SK-N-SH (cell line): ENCODE measurements around the gene ACACB.

Experiments
- GABPA ChIP-seq: IDR thresholded peaks from 2 replicates; pipeline ENCODE4 v1.4.0; 2012; ENCODE audit warnings: low read depth, mild to moderate bottlenecking
- POLR2AphosphoS5 ChIP-seq: IDR thresholded peaks from 2 replicates; pipeline ENCODE4 v1.6.1; 2012; ENCODE audit warnings: low read depth, low read length
- TF ChIP-seq, protein P1 (sequence below): IDR thresholded peaks from 2 replicates; pipeline ENCODE4 v1.4.0; 2012; ENCODE audit warnings: low read depth, borderline replicate concordance
- TF ChIP-seq, protein P2 (sequence below): fragments of 200-600 bp; sonication (generic); IDR thresholded peaks from 2 replicates; pipeline ENCODE4 v1.6.1; 2017; ENCODE audit warnings: antibody characterized with exemption, mild to moderate bottlenecking, moderate library complexity
- TF ChIP-seq, protein P3 (sequence below): IDR thresholded peaks from 2 replicates; pipeline ENCODE4 v1.4.0; 2012; ENCODE audit warnings: low read depth, borderline replicate concordance

DNA sequence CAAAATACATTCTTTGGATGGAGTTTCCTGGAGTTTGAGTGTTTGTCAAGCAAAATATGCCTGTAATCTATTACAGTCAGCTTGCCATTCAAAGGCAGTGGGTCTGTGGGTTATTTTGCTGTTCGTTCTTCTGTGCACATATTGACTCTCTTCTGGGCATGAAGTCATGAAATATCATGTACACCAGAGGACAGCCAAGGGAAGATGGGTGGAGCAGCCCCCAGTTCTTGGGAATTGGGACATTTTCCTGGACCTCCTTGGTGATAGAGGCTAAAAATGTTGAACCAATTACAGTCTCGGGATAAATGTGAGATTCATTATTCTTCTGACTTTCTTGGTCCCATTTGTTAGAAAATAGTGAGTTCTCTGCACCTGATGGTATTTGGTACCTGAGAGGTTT lies 103.6 kb downstream of the ACACB start:
- no peak for TF ChIP-seq GABPA
- TF ChIP-seq, protein P1, sequence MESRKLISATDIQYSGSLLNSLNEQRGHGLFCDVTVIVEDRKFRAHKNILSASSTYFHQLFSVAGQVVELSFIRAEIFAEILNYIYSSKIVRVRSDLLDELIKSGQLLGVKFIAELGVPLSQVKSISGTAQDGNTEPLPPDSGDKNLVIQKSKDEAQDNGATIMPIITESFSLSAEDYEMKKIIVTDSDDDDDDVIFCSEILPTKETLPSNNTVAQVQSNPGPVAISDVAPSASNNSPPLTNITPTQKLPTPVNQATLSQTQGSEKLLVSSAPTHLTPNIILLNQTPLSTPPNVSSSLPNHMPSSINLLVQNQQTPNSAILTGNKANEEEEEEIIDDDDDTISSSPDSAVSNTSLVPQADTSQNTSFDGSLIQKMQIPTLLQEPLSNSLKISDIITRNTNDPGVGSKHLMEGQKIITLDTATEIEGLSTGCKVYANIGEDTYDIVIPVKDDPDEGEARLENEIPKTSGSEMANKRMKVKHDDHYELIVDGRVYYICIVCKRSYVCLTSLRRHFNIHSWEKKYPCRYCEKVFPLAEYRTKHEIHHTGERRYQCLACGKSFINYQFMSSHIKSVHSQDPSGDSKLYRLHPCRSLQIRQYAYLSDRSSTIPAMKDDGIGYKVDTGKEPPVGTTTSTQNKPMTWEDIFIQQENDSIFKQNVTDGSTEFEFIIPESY, result no peak
- TF ChIP-seq, protein P2, sequence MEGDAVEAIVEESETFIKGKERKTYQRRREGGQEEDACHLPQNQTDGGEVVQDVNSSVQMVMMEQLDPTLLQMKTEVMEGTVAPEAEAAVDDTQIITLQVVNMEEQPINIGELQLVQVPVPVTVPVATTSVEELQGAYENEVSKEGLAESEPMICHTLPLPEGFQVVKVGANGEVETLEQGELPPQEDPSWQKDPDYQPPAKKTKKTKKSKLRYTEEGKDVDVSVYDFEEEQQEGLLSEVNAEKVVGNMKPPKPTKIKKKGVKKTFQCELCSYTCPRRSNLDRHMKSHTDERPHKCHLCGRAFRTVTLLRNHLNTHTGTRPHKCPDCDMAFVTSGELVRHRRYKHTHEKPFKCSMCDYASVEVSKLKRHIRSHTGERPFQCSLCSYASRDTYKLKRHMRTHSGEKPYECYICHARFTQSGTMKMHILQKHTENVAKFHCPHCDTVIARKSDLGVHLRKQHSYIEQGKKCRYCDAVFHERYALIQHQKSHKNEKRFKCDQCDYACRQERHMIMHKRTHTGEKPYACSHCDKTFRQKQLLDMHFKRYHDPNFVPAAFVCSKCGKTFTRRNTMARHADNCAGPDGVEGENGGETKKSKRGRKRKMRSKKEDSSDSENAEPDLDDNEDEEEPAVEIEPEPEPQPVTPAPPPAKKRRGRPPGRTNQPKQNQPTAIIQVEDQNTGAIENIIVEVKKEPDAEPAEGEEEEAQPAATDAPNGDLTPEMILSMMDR, result no peak
- TF ChIP-seq POLR2AphosphoS5, result no peak
- TF ChIP-seq, protein P3, sequence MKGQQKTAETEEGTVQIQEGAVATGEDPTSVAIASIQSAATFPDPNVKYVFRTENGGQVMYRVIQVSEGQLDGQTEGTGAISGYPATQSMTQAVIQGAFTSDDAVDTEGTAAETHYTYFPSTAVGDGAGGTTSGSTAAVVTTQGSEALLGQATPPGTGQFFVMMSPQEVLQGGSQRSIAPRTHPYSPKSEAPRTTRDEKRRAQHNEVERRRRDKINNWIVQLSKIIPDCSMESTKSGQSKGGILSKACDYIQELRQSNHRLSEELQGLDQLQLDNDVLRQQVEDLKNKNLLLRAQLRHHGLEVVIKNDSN, result no peak
